Activated CD4-positive, alpha-beta T cell treated with anti-CD3 and anti-CD28 coated beads, Interleukin-2, amount 50 U/mL, for 1 hour (primary cell): ENCODE results near the gene FBXL7.

ENCODE experiments used
- DNase-seq: peaks from one replicate; pipeline ENCODE4 v3.0.0-alpha.2; 2020

FBXL7 gene

DNA sequence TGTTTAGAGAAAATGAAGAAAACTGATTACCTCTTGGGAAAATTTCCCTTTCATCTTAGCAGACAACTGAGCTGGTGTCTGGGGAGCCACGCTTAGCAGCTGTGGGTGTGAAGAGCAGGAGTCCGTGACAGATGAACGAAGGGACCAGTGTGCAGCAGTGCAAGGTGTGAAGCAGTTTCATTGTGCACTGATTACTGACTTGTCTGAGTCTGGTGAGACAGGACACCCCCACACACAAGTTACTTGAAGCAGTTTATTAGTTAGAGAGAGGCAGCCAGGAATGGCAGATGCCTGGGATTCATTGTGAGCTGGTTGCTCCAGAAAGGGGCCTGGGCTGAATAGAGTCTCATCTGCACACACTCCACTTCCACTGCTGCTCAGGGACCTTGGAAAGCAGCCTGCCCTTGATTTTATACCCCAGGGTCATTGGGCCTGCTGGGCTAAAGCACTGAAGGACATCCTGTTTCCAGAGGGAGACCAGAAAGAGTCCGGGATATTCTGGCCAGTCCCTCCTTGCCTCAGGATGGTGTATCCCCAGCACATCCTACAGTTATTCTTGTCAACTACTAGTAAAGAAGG is 47.4 kb downstream of the FBXL7 start:
- no peak for DNase-seq

DNA sequence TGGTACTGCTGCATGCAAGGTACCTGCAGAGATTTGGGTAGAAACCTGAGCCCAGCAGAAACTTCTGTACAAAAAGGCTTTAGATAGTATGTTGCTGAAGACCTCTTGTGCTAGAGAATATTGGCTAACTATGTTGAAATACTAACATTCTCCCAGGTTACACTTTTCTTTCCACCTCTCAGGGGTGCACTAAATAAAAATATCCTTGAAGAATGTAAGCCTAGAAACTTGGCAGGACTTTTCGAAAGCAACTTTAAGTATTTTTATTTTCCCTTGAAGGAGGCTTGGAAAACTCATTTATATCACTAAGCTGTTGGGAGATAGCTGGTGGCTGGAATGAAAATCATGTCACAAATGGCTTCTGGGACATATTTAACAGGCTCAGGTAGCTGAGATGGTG is 50.0 kb downstream of the FBXL7 start:
- no peak for DNase-seq

GRCh38 chr5:15550502-15551112 is 50.6 kb downstream of the FBXL7 start:
- DNase-seq: no peak

DNA sequence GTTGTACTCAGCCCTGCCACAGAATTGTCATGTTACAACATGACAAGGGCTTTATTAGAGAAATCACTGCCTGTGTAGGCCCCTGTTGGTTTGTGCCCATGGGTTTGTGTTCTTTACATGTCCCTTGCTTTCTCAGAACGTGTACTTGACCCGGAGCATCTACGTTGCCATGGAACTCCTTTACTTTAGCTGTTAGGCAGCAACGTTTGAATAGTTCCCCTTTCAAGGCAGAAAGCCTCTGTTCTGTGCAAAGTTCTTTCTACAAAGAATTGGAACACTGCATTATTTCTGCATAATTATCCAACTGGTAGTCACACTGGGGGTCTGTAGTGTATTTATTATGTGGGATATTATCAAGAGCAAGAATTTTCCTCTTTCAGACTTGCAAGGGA is 51.1 kb downstream of the FBXL7 start:
- DNase-seq: no peak

DNA sequence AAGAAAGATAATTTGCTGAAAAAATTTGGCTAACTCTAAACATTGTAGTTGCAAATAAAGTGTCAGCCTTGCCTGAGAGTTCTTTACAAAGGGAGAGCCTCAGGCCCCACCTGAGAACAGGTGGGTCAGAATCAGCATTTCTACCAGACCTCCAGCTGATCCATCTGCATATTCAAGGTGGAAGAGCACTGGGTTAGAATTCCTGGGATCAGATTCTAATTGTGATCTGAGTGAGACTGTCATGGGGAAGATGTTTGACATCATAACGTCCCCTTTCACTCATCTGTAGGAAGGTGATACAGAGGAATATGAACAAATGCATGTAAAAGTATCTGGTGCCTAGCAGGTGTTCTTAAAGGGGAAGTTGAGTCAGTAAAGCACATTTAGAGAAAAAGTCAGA is 54.6 kb downstream of the FBXL7 start:
- no peak for DNase-seq

- no peak for DNase-seq
Measured at GRCh38 chr5:15555176-15555575, 55.2 kb downstream of the FBXL7 start.

DNA sequence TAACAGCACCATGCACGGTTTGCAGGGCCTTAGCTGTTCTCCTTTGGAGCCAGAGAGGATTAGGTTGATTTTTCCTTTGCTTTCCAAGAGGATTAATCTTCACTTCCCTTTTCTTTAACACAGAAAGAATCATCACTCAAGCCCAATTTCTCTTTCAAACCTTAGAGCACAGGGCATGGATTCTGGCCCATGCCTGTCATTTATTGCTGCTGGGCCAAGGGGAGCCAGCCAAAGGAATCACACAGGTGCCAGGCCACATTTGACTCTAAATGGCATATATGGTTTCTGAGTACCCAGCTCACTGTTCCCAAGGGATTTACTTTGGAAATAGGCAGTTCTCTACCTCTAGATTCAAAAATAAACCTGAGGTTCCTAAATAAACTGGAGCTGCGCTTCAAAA is 58.3 kb downstream of the FBXL7 start:
- DNase-seq: no peak

GRCh38 chr5:15558681-15559080 is 58.7 kb downstream of the FBXL7 start:
- no peak for DNase-seq

- no peak for DNase-seq
Measured at GRCh38 chr5:15560421-15560820, 60.4 kb downstream of the FBXL7 start.

GRCh38 chr5:15564523-15564922 is 64.5 kb downstream of the FBXL7 start:
- no peak for DNase-seq

GRCh38 chr5:15564957-15565356 is 65.0 kb downstream of the FBXL7 start:
- no peak for DNase-seq

DNA sequence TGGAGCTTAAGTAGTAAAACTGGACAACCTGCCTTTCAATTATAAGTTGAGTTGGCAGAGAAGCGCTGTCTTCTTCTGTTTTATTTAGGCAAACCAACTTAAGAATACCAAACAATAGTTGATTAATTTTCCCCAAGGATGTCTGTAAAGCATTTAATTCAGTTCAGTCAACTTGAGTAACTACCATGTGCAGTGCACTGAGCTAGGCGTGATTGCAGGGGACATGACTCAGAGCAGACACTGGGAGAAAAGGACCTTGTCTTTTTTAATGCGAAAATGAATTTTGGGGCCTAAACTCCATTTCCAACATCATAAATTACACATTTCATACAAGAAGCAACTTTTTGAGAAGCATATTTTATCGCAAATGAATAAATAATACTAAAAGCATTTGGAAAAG is 66.3 kb downstream of the FBXL7 start:
- DNase-seq: no peak

GRCh38 chr5:15566789-15567188 is 66.8 kb downstream of the FBXL7 start:
- DNase-seq: no peak

GRCh38 chr5:15570491-15570890 is 70.5 kb downstream of the FBXL7 start:
- no peak for DNase-seq

DNA sequence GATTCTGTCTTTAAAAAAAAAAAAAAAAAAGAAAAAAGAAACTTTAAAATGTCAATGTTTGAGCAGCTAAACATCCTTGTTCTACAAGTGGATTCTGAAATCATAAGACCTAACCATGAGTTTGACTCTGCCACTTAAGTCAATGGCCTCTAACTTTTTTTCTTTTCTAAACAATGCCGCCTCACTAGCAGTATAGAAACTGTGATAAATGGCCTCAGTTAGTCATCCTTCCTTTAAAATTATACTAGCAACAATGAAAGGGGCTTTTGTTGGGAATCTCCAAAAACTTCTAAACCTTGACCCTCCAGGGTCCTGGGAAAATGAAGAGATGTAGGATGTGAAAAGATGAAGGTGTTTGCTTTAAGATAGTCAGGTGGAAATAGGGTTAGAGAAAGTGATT is 71.1 kb downstream of the FBXL7 start:
- no peak for DNase-seq

DNA sequence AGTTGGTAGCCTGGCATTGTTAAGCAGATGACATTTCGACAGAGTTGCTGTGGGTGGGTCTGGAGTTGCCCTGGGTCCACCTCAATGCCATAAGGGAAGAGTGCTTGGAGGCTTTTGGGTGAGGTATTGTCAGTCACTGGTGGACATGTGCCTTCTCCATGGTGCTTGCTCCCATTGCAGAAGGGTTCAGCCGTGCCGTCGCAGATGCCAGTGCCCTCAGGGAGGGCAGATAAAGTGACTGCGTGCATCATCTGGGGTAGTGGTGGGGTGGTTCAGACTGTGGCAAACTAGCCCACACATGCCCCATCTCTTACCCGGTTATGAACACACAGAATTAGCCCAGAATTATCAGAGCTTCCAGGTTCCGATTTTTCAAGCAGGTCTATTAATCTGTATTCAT is 71.6 kb downstream of the FBXL7 start:
- no peak for DNase-seq

DNA sequence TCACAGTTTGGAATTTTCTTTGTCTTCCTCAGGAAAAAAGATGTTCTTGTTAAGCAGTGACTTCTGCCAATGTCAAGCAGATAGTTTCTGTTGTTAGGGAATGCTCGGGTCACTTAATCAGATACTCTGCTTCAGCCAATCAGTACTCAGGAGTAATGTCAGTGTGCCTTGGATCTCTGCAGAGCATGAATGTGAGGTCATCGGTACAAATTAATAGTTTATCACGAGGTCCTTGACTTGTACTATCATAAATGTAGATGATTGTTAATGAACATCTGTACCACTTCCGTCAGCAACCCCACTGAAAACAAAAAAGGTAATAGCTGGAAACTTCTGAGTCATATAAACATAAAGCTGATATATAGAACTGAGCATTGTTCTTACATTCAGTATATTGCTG is 73.6 kb downstream of the FBXL7 start:
- DNase-seq: no peak

DNA sequence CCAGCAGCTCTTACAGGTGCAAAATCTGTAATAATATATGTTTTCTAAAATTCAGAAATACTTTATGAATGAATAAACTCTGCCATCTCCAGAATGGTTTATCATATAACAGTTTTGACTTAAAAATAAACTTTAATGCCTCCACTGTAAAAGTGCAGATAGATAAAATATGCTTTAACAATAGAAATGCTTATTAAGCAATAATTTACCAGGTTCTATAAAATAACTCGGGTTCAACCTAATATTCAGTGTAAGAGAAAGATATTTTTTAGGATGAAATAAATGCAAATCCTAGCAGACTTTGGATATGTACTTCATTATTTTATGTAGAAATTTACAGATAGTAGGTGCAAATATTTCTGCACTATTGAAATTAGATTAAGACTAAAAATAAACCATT is 74.1 kb downstream of the FBXL7 start:
- no peak for DNase-seq

DNA sequence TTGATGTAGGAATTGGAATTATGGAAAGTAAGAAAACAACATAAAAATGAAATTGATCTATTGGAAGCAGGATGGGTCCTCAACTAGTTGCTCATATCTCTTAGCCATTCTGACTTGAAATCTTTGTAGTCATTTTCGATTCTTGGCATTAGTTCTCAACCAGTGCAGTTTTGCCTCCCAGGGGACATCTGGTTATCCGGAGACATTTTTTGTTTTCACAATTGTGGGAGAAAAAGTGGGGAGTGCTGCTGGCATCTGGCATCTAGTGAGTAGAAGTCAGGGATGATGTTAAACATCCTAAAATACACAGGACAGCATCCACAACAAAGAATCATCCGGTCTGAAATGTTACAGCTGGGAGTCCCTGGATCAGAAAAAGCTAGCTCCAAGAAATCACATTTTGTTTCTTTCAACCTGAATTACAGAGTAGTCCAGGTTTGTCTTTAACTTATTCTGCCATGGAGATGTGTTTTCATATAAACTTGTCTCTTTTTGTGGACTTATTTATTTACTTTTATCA is 74.9 kb downstream of the FBXL7 start:
- no peak for DNase-seq

DNA sequence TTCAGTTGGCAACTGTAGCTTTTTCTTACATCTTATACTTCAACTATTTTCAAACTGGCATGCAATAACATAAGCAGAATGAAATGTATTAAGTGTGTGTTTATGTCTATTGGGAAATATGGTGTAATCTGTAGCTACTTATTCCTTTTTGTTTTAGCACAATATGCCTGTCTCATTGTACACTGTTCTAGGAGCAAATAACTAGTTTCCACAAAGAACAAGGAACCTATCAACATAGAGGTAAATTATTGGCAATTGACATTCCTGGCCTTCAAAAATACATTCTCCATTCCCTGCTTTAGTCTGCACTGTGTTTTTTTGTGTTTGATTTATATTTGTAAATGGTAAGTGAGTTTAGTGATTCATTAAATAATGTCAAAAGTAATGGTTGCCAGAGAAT is 75.7 kb downstream of the FBXL7 start:
- no peak for DNase-seq

DNA sequence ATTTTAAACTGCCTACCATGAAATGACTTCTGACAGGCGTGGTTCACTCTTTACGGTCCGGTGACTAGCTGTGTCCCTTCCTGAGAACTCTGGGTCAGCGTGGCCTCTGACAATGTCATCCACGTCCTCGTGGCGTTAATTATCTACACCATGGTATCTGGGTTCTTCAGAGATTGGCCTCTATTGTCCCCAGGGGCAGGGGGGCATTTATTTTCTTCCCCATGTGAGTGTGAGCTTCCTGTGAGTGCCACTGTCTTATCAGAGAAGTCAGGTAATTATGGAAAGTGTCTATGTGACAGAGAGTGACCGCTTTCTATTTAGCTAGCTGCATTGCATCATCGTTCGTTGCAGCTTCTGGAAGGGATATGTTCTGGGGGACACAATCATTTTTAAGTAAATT is 77.2 kb downstream of the FBXL7 start:
- DNase-seq: no peak

DNA sequence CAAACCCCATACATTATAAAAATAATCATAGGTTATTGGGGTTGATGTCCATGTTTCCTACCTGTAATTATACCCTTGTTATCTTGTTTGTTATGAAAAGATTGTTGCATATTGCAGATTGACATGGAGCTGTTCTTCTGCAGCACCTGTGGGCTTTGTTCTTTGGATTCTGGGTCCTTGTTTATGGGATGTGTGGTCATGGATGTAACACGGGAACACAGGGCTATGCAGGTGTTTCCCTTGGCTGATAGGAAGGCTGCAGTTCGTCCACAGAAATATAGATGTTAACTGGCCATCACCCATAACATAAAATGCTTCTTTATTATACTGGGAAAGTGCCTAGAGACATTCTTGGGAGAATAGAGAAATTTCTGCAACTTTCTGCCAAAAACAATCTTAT is 77.9 kb downstream of the FBXL7 start:
- no peak for DNase-seq

DNA sequence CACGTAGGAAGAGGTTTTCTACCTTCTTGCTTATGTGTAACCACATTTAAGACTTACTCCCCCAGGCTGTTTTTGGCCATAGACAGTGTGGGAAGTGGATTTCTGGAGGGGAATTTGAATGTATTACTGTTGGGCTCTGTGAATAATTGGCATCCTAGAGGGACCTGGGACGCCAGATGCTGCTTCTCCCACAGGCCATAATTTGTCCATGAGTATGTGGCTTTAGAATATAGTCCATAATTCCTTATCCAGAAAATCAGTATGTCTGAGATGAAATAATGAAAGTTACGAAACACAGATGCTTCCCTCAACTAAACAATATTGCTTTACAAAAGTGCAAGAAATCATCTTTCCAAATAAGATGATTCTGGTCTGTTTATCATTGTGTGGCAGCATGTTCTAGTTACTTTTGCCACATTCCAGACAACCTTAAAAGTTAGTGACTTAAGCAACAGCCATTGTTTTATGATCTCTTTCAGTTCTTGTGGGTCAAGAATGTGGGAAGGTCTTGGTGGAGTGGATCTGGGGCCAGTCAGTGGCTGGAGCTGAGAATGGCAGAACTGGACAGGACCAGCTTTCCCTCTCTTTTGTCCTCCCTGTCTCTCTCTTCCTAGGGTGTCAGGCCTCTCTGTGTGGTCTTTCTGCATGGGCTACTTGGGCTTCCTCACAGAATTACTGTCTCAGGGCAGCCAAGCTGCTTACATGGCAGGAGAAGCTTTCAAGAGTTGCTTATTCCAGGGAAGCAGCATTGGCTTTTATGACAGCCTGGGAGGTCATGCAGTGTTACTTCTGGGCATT is 79.4 kb downstream of the FBXL7 start:
- DNase-seq: no peak

DNA sequence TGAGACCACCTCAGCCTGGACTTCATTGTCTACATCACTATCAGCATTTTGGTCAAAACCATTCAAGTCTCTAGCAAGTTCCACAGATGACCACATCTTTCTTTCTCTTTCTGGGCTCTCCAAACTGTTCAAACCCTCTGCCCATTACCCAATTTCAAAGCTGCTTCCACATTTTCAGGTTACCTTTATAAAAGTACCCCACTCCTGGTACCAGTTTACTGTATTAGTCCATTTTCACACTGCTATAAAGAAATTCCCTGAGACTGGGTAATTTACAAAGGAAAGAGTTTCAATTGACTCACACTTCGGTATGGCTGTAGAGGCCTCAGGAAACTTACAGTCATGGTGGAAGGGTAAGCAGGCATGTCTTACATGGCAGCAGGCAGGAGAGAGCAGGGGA is 84.5 kb downstream of the FBXL7 start:
- no peak for DNase-seq
